ENCODE data around the gene HDAC4. TPM values are rescaled to one million over a fixed set of nuclear protein-coding genes. Genes with fewer than 3 reads are reported as not detected.

HDAC4 gene
- polyA plus RNA-seq, 1 donor (not counting 4 experiments of a cell fraction or from before 2014, with no cell fraction given) = 2.9 TPM

DNA sequence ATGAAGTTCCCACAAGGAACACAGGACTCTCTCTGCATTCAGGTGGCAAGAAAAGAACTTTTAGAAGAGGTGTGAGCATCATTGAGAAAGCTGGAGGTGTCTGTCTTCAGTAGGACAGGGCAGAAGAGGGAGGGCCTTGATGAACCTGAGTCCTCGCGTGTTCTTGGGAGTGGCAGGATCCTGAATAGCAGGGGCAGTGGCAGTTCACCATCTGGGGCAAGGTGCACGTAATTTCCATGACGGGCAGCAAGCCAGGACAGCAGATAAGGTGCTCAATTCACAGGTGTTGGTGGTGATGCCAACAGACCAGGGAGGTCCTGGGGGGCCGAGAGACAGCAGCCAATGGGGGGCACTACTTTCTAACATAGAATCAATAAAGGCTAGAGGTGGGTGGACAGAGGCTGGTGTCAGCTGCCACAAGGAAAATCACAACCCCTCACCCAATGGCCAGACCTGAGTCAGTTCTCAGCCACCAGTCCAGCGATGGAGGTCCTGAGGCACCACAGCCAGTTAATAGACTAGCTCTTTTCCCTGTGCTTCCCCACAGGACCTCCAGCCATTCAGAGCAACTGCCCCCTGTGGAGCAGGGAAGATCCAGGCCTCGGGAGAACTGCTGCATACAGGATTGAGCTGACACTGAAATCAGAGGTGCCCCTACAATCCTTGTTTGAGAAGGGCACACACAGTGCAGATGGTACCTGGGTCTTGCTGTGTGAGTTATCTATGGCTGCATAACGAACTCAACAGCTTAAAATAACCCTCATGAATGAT, 10.9 kb upstream of the HDAC4 start:
- no peak for FAIRE-seq
- no peak overlapping the region for H3K4me3 ChIP-seq (ENCODE audit: control insufficient read depth in 2 of 3, extremely low read depth in 1 of 3, insufficient read depth in 2 of 3, low read depth in 1 of 3, low read length in 3 of 3)

DNA sequence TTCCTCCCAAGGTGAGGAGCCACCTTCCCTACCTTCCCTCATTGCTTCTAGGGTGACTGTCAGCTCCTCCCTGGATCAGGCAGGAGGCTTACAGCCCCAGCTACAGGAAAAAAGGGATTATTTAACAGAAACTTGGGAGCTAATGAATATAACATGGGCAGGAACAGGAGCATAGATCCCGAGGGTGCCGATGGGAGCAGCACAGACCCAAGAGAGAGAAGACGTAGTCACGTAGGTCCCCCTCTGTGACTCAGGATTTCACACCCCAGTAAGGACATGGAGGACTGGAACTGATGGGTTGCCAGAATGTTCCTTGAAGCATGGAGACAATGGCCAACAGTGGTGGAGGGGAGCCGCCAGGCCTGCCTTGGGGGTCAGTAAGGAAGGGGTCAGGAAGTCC, 10.3 kb upstream of the HDAC4 start:
- H3K4me3 ChIP-seq (ENCODE audit: control insufficient read depth in 2 of 3, extremely low read depth in 1 of 3, insufficient read depth in 2 of 3, low read depth in 1 of 3, low read length in 3 of 3) = no peak overlapping the region
- no peaks in the 10 kb centered on the region for H3K4me1 ChIP-seq (ENCODE audit: control insufficient read depth, extremely low read depth, insufficient read depth, low read length)
- no peaks in the 10 kb centered on the region for H4K20me1 ChIP-seq (ENCODE audit: control insufficient read depth, extremely low read depth, insufficient read depth, low read length)
- FAIRE-seq (no peak), DNase-seq (ENCODE audit: low read depth, low spot score) (no peak)
- TF ChIP-seq, protein P1, sequence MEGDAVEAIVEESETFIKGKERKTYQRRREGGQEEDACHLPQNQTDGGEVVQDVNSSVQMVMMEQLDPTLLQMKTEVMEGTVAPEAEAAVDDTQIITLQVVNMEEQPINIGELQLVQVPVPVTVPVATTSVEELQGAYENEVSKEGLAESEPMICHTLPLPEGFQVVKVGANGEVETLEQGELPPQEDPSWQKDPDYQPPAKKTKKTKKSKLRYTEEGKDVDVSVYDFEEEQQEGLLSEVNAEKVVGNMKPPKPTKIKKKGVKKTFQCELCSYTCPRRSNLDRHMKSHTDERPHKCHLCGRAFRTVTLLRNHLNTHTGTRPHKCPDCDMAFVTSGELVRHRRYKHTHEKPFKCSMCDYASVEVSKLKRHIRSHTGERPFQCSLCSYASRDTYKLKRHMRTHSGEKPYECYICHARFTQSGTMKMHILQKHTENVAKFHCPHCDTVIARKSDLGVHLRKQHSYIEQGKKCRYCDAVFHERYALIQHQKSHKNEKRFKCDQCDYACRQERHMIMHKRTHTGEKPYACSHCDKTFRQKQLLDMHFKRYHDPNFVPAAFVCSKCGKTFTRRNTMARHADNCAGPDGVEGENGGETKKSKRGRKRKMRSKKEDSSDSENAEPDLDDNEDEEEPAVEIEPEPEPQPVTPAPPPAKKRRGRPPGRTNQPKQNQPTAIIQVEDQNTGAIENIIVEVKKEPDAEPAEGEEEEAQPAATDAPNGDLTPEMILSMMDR (optimal IDR thresholded peaks at IDR 0.05 in 1 of 3, IDR thresholded peaks at IDR 0.05 in 1 of 3, conservative IDR thresholded peaks at IDR 0.05 in 1 of 3; ENCODE audit: extremely low read depth in 1 of 3, insufficient read depth in 2 of 3, low read length in 3 of 3) = no peak
- no peak for TF ChIP-seq EZH2 (IDR thresholded peaks at IDR 0.05; ENCODE audit: low read length)
- no peak overlapping the region for H3K27ac ChIP-seq (ENCODE audit: control insufficient read depth, insufficient read depth, low read length)
- no peaks in the 10 kb centered on the region for H3K9me3 ChIP-seq (ENCODE audit: control insufficient read depth, low read depth, low read length)
- peaks cover 9% of the 10 kb centered on the region for H3K27me3 ChIP-seq (ENCODE audit: control insufficient read depth, extremely low read depth, insufficient read depth, low read length)
- no peak overlapping the region for H3K4me2 ChIP-seq (ENCODE audit: control insufficient read depth, extremely low read depth, insufficient read depth, low read depth, low read length)
- no peak overlapping the region for H2AFZ ChIP-seq (ENCODE audit: control insufficient read depth, low read length)
- dilution Hi-C loops (cut with MboI; ENCODE audit: extremely low pct_ligation_motif_present, low sequenced_read_pairs) = no loop called here
- H3K9me1 ChIP-seq (ENCODE audit: control insufficient read depth, extremely low read depth, insufficient read depth, low read length) = no peaks in the 10 kb centered on the region
- no peak overlapping the region for H3K9ac ChIP-seq (ENCODE audit: control insufficient read depth, extremely low read depth, insufficient read depth, low read length)
- no peaks in the 10 kb centered on the region for H3K79me2 ChIP-seq (ENCODE audit: control insufficient read depth, insufficient read depth, low read length)
- H3K36me3 ChIP-seq (ENCODE audit: control insufficient read depth in 2 of 2, extremely low read depth in 1 of 2, insufficient read depth in 2 of 2, low read length in 2 of 2) = no peaks in the 10 kb centered on the region

More for the DNA sequence above, 10.9 kb upstream of the HDAC4 start:
- Histone ChIP-seq H3K27ac (ENCODE audit: control insufficient read depth, insufficient read depth, low read length) (no peak overlapping the region), H3K4me1 (ENCODE audit: control insufficient read depth, extremely low read depth, insufficient read depth, low read length) (no peaks in the 10 kb centered on the region), H3K9me1 (ENCODE audit: control insufficient read depth, extremely low read depth, insufficient read depth, low read length) (no peaks in the 10 kb centered on the region), H3K9me3 (ENCODE audit: control insufficient read depth, low read depth, low read length) (no peaks in the 10 kb centered on the region), H3K4me2 (ENCODE audit: control insufficient read depth, extremely low read depth, insufficient read depth, low read depth, low read length) (no peak overlapping the region), H3K79me2 (ENCODE audit: control insufficient read depth, insufficient read depth, low read length) (no peaks in the 10 kb centered on the region), H2AFZ (ENCODE audit: control insufficient read depth, low read length) (no peak overlapping the region), H3K36me3 (ENCODE audit: control insufficient read depth in 2 of 2, extremely low read depth in 1 of 2, insufficient read depth in 2 of 2, low read length in 2 of 2) (no peaks in the 10 kb centered on the region), H3K27me3 (ENCODE audit: control insufficient read depth, extremely low read depth, insufficient read depth, low read length) (peaks cover 9% of the 10 kb centered on the region), H4K20me1 (ENCODE audit: control insufficient read depth, extremely low read depth, insufficient read depth, low read length) (no peaks in the 10 kb centered on the region), H3K9ac (ENCODE audit: control insufficient read depth, extremely low read depth, insufficient read depth, low read length) (no peak overlapping the region)
- TF ChIP-seq, protein P1 (optimal IDR thresholded peaks at IDR 0.05 in 1 of 3, IDR thresholded peaks at IDR 0.05 in 1 of 3, conservative IDR thresholded peaks at IDR 0.05 in 1 of 3; ENCODE audit: extremely low read depth in 1 of 3, insufficient read depth in 2 of 3, low read length in 3 of 3) = no peak
- TF ChIP-seq EZH2 (IDR thresholded peaks at IDR 0.05; ENCODE audit: low read length) = no peak
- DNase-seq (ENCODE audit: low read depth, low spot score) = no peak
- dilution Hi-C loops (cut with MboI; ENCODE audit: extremely low pct_ligation_motif_present, low sequenced_read_pairs) = no loop called here
